T-cell (primary cell): ENCODE results near the gene POU2AF1. TPM values are rescaled to one million over a fixed set of nuclear protein-coding genes. Genes with fewer than 3 reads are reported as not detected.

ENCODE experiments used
- ATAC-seq, 4 experiments: fragments of 200-7000 bp in 3 of 4; fragments of 150-1000 bp in 1 of 4; cut with Tn5 transposase; replicated peaks in 1 of 4; 1 replicate in 3 of 4; 2 replicates in 1 of 4; pipeline ENCODE4 v1.10.0; 2021; ENCODE audit warnings: moderate library complexity in 3 of 4, mild to moderate bottlenecking in 2 of 4, moderate number of reproducible peaks in 1 of 4
- CTCF ChIA-PET, 2 donors: fragments of 300-600 bp; sonication (Branson Sonifier 250); formaldehyde crosslinking; loops; one replicate each; lab custom pipeline; 2022; ENCODE audit warnings: antibody characterized with exemption in 2 of 2; lab: Charles Lee
- POLR2A ChIA-PET, 2 donors: fragments of 300-600 bp; sonication (Branson Sonifier 250); formaldehyde crosslinking; loops; one replicate each; lab custom pipeline; 2022; ENCODE audit warnings: antibody characterized with exemption in 2 of 2; lab: Charles Lee
- DNase-seq, 35 experiments: peaks; one replicate each; pipeline versions ENCODE4 v3.0.0 to v3.0.0-alpha.2; 2013 to 2023
- H3K27ac ChIP-seq: one replicate; pipeline ENCODE4 v1.5.1; 2013; ENCODE audit warnings: low read length
- H3K27me3 ChIP-seq, 2 experiments: replicated peaks in 1 of 2; 1 replicate in 1 of 2; 2 replicates in 1 of 2; pipeline versions ENCODE4 v1.6.1 to v1.7.0; 2013; ENCODE audit warnings: low read length in 1 of 2, mixed read lengths in 1 of 2; ENCODE audit not compliant: control insufficient read depth in 2 of 2, insufficient read depth in 2 of 2; ENCODE audit errors: extremely low read depth in 1 of 2
- H3K36me3 ChIP-seq, 2 donors: 1 replicate in 1 of 2; 2 replicates in 1 of 2; pipeline versions ENCODE4 v1.6.1 to v1.7.0; 2013; ENCODE audit warnings: low read length in 1 of 2; ENCODE audit not compliant: control insufficient read depth in 2 of 2, insufficient read depth in 1 of 2; ENCODE audit errors: extremely low read depth in 1 of 2
- H3K4me1 ChIP-seq, 2 experiments: 1 replicate in 1 of 2; 2 replicates in 1 of 2; pipeline versions ENCODE4 v1.6.1 to v1.7.0; 2013; ENCODE audit warnings: low read length in 2 of 2, mixed read lengths in 1 of 2; ENCODE audit not compliant: insufficient read depth in 2 of 2, control insufficient read depth in 1 of 2; ENCODE audit errors: extremely low read depth in 1 of 2
- H3K4me3 ChIP-seq, 2 donors: 1 replicate in 1 of 2; 2 replicates in 1 of 2; pipeline versions ENCODE4 v1.5.1 to v1.7.0; 2013; ENCODE audit warnings: mild to moderate bottlenecking in 2 of 2, low read length in 1 of 2, moderate library complexity in 1 of 2; ENCODE audit not compliant: control insufficient read depth in 1 of 2; ENCODE audit errors: extremely low read depth in 1 of 2
- H3K9me3 ChIP-seq: 2 replicates; pipeline ENCODE4 v1.7.0; 2013
- H3K27ac Mint-ChIP-seq, 2 donors: one replicate each; pipeline ENCODE4 v1.8.0; 2020 to 2021; ENCODE audit warnings: mild to moderate bottlenecking in 2 of 2, mixed read lengths in 2 of 2
- H3K27me3 Mint-ChIP-seq, 2 donors: one replicate each; pipeline ENCODE4 v1.8.0; 2021 to 2022; ENCODE audit warnings: mixed read lengths in 2 of 2
- H3K36me3 Mint-ChIP-seq: one replicate; pipeline ENCODE4 v1.8.0; 2021; ENCODE audit warnings: mixed read lengths
- H3K4me1 Mint-ChIP-seq, 3 donors: one replicate each; pipeline ENCODE4 v1.8.0; 2020 to 2022; ENCODE audit warnings: mixed read lengths in 3 of 3, mild to moderate bottlenecking in 1 of 3
- H3K4me3 Mint-ChIP-seq, 3 donors: one replicate each; pipeline ENCODE4 v1.8.0; 2020 to 2022; ENCODE audit warnings: mild to moderate bottlenecking in 3 of 3, mixed read lengths in 3 of 3, moderate library complexity in 3 of 3
- H3K9me3 Mint-ChIP-seq, 3 donors: one replicate each; pipeline ENCODE4 v1.8.0; 2020 to 2022; ENCODE audit warnings: mixed read lengths in 3 of 3
- WGBS: methylation state at CpG from one replicate; pipeline ENCODE4 v1.1.5; 2013; ENCODE audit warnings: missing lambda C conversion rate; ENCODE audit not compliant: insufficient coverage; 5-methylcytosine and 5-hydroxymethylcytosine counted together
- total RNA-seq, 35 experiments: library from RNA in 6 of 35; stranded (reverse) in 6 of 35; fragments of 120-200 nt in 1 of 35; gene quantifications; one replicate each; pipeline versions ENCODE4 v1.2.1 to v1.2.4 and lab custom pipeline; 2013 to 2026

POU2AF1 gene
- total RNA-seq, 5 donors from 2014 or later (not counting 1 experiment from before 2014, with no cell fraction given): 3.4 to 9.3 (median 4.3) TPM

GRCh38 chr11:111366560-111367410 is 12.3 kb downstream of the POU2AF1 start:
- H3K27ac ChIP-seq: no peak overlapping the region
- Mint-ChIP-seq H3K27me3 (no peaks in the 10 kb centered on the region), H3K9me3 (no peaks in the 10 kb centered on the region), H3K4me1 (peaks cover 0 to 5% (median 4%) of the 10 kb centered on the region in 3 donors), H3K27ac (no peak overlapping the region), H3K36me3 (no peaks in the 10 kb centered on the region), H3K4me3 (no peak overlapping the region)
- ATAC-seq: no peak
- POLR2A ChIA-PET: no interaction called here
- CTCF ChIA-PET: no interaction called here
- no peak for DNase-seq
- no peak overlapping the region for H3K4me3 ChIP-seq
- no peaks in the 10 kb centered on the region for H3K9me3 ChIP-seq
- 77% methylated on average over 4 of the region's 8 CpGs for WGBS
- H3K27me3 ChIP-seq: no peaks in the 10 kb centered on the region
- no peaks in the 10 kb centered on the region for H3K4me1 ChIP-seq
- H3K36me3 ChIP-seq: no peaks in the 10 kb centered on the region

- whole genome bisulfite sequencing: 71% methylated on average over 1 of the region's 8 CpGs
- Histone ChIP-seq H3K27me3 (no peaks in the 10 kb centered on the region), H3K27ac (no peak overlapping the region), H3K9me3 (no peaks in the 10 kb centered on the region), H3K4me1 (no peaks in the 10 kb centered on the region), H3K36me3 (no peaks in the 10 kb centered on the region), H3K4me3 (no peak overlapping the region)
- H3K4me3 Mint-ChIP-seq: no peak overlapping the region
- no peaks in the 10 kb centered on the region for H3K36me3 Mint-ChIP-seq
- peaks cover 0 to 4% (median 4%) of the 10 kb centered on the region in 3 donors for H3K4me1 Mint-ChIP-seq
- ChIA-PET POLR2A (no interaction called here), CTCF (interaction anchor here in 1 of 2 donors (0.6 kb wide), 1 partner anchor 22 kb away, joined by 3 read pairs; no protein-coding TSS in a partner anchor)
- no peak overlapping the region for H3K27ac Mint-ChIP-seq
- ATAC-seq (no peak), DNase-seq (no peak)
- no peaks in the 10 kb centered on the region for H3K9me3 Mint-ChIP-seq
- H3K27me3 Mint-ChIP-seq: no peaks in the 10 kb centered on the region
Measured at GRCh38 chr11:111365722-111366559, 13.1 kb downstream of the POU2AF1 start.

- CTCF ChIA-PET: no interaction called here
- no peaks in the 10 kb centered on the region for H3K27me3 Mint-ChIP-seq
- H3K9me3 Mint-ChIP-seq: no peaks in the 10 kb centered on the region
- H3K4me1 Mint-ChIP-seq: peaks cover 0 to 4% (median 4%) of the 10 kb centered on the region in 3 donors
- Histone ChIP-seq H3K27me3 (no peaks in the 10 kb centered on the region), H3K36me3 (no peaks in the 10 kb centered on the region), H3K27ac (no peak overlapping the region), H3K4me3 (no peak overlapping the region), H3K9me3 (no peaks in the 10 kb centered on the region), H3K4me1 (no peaks in the 10 kb centered on the region)
- WGBS: no CpG with 5 or more reads among the region's 3 CpGs
- POLR2A ChIA-PET: no interaction called here
- no peak overlapping the region for H3K4me3 Mint-ChIP-seq
- H3K36me3 Mint-ChIP-seq: no peaks in the 10 kb centered on the region
- DNase-seq (no peak), ATAC-seq (no peak)
- H3K27ac Mint-ChIP-seq: no peak overlapping the region
Measured at GRCh38 chr11:111364503-111364902, 14.6 kb downstream of the POU2AF1 start.

- CTCF ChIA-PET: no interaction called here
- Mint-ChIP-seq H3K27me3 (no peaks in the 10 kb centered on the region), H3K9me3 (no peaks in the 10 kb centered on the region), H3K36me3 (no peaks in the 10 kb centered on the region), H3K4me3 (no peak overlapping the region), H3K4me1 (peaks cover 0 to 4% (median 4%) of the 10 kb centered on the region in 3 donors), H3K27ac (no peak overlapping the region)
- Histone ChIP-seq H3K27me3 (no peaks in the 10 kb centered on the region), H3K36me3 (no peaks in the 10 kb centered on the region), H3K27ac (no peak overlapping the region), H3K9me3 (no peaks in the 10 kb centered on the region), H3K4me3 (no peak overlapping the region), H3K4me1 (no peaks in the 10 kb centered on the region)
- POLR2A ChIA-PET: no interaction called here
- no peak for ATAC-seq
- DNase-seq: no peak
Measured at GRCh38 chr11:111363985-111364384, 15.1 kb downstream of the POU2AF1 start.

- CTCF ChIA-PET: interaction anchor here in 1 of 2 donors (0.6 kb wide), 1 partner anchor 917 kb away, joined by 10 read pairs; no protein-coding TSS in a partner anchor
- no peaks in the 10 kb centered on the region for H3K36me3 Mint-ChIP-seq
- no peak overlapping the region for H3K4me3 Mint-ChIP-seq
- POLR2A ChIA-PET: no interaction called here
- H3K27me3 ChIP-seq: no peaks in the 10 kb centered on the region
- no peak overlapping the region for H3K4me3 ChIP-seq
- H3K36me3 ChIP-seq: no peaks in the 10 kb centered on the region
- no peaks in the 10 kb centered on the region for H3K9me3 Mint-ChIP-seq
- ATAC-seq: no peak
- no peak overlapping the region for H3K27ac ChIP-seq
- H3K4me1 ChIP-seq: no peaks in the 10 kb centered on the region
- 93% methylated on average over 8 of the region's 9 CpGs for WGBS
- DNase-seq: no peak
- H3K4me1 Mint-ChIP-seq: peaks cover 0 to 4% (median 4%) of the 10 kb centered on the region in 3 donors
- no peaks in the 10 kb centered on the region for H3K27me3 Mint-ChIP-seq
- no peaks in the 10 kb centered on the region for H3K9me3 ChIP-seq
- H3K27ac Mint-ChIP-seq: no peak overlapping the region
Measured at GRCh38 chr11:111362887-111363411, 16.1 kb downstream of the POU2AF1 start.

- Mint-ChIP-seq H3K36me3 (no peaks in the 10 kb centered on the region), H3K27me3 (no peaks in the 10 kb centered on the region), H3K27ac (no peak overlapping the region), H3K9me3 (no peaks in the 10 kb centered on the region), H3K4me1 (peaks cover 0 to 4% (median 0%) of the 10 kb centered on the region in 3 donors), H3K4me3 (no peak overlapping the region)
- ATAC-seq (no peak), DNase-seq (no peak)
- ChIA-PET POLR2A (no interaction called here), CTCF (no interaction called here)
- Histone ChIP-seq H3K4me3 (no peak overlapping the region), H3K9me3 (no peaks in the 10 kb centered on the region), H3K36me3 (no peaks in the 10 kb centered on the region), H3K27me3 (no peaks in the 10 kb centered on the region), H3K4me1 (no peaks in the 10 kb centered on the region), H3K27ac (no peak overlapping the region)
- 83% methylated on average over 1 of the region's 6 CpGs for WGBS
Measured at GRCh38 chr11:111361874-111362273, 17.2 kb downstream of the POU2AF1 start.
